ENCODE results near the gene NPBWR2. TPM values are rescaled to one million over a fixed set of nuclear protein-coding genes. Genes with fewer than 3 reads are reported as not detected.

NPBWR2 gene
- total RNA-seq, 4 donors from 2014 or later: not detected

- peaks cover 9% of the 10 kb centered on the region for H3K27me3 ChIP-seq
- no peaks in the 10 kb centered on the region for H3K36me3 ChIP-seq
- H3K9me3 ChIP-seq: no peaks in the 10 kb centered on the region
- no peak overlapping the region for H3K27ac ChIP-seq
- H3K4me3 ChIP-seq: no peak overlapping the region
- ATAC-seq: no peak
- 67% methylated on average over 7 of the region's 18 CpGs; no CpG with 5 or more reads in 1 of the 2 donors for WGBS, 2 donors (ENCODE audit: low coverage in 1 of 2)
- H3K4me1 ChIP-seq: no peaks in the 10 kb centered on the region
- TF ChIP-seq POLR2AphosphoS5 (IDR thresholded peaks at IDR 0.05) (no peak), EP300 (IDR thresholded peaks at IDR 0.05) (no peak), CTCF (IDR thresholded peaks at IDR 0.05) (no peak), POLR2A (IDR thresholded peaks at IDR 0.05) (no peak)
Observed at GRCh38 chr20:64112691-64113443, 5.5 kb upstream of the NPBWR2 start.

GRCh38 chr20:64111841-64112641 lies 4.7 kb upstream of the NPBWR2 start:
- peaks cover 18% of the 10 kb centered on the region for H3K27me3 ChIP-seq
- no peaks in the 10 kb centered on the region for H3K36me3 ChIP-seq
- TF ChIP-seq CTCF (IDR thresholded peaks at IDR 0.05) (no peak), EP300 (IDR thresholded peaks at IDR 0.05) (no peak), POLR2A (IDR thresholded peaks at IDR 0.05) (no peak), POLR2AphosphoS5 (IDR thresholded peaks at IDR 0.05) (no peak)
- 74% methylated on average over 5 of the region's 19 CpGs; no CpG with 5 or more reads in 1 of the 2 donors for WGBS, 2 donors (ENCODE audit: low coverage in 1 of 2)
- no peaks in the 10 kb centered on the region for H3K9me3 ChIP-seq
- no peaks in the 10 kb centered on the region for H3K4me1 ChIP-seq
- no peak for ATAC-seq
- no peak overlapping the region for H3K4me3 ChIP-seq
- H3K27ac ChIP-seq: no peak overlapping the region

GRCh38 chr20:64110411-64111068 lies 3.2 kb upstream of the NPBWR2 start:
- WGBS, 2 donors (ENCODE audit: low coverage in 1 of 2): 60% methylated on average over 2 of the region's 10 CpGs; no CpG with 5 or more reads in 1 of the 2 donors
- ATAC-seq: no peak
- TF ChIP-seq CTCF (IDR thresholded peaks at IDR 0.05) (no peak), POLR2A (IDR thresholded peaks at IDR 0.05) (peak in 1 of 2 donors; percentile 10), POLR2AphosphoS5 (IDR thresholded peaks at IDR 0.05) (no peak), EP300 (IDR thresholded peaks at IDR 0.05) (no peak)

GRCh38 chr20:64109831-64110391 lies 2.5 kb upstream of the NPBWR2 start:
- WGBS, 2 donors (ENCODE audit: low coverage in 1 of 2): no CpG with 5 or more reads among the region's 16 CpGs
- Histone ChIP-seq H3K27ac (no peak overlapping the region), H3K27me3 (peaks cover 35% of the 10 kb centered on the region), H3K4me3 (no peak overlapping the region), H3K9me3 (no peaks in the 10 kb centered on the region), H3K4me1 (no peaks in the 10 kb centered on the region), H3K36me3 (no peaks in the 10 kb centered on the region)
- ATAC-seq: no peak
- TF ChIP-seq CTCF (IDR thresholded peaks at IDR 0.05): no peak
- no peak for TF ChIP-seq POLR2AphosphoS5 (IDR thresholded peaks at IDR 0.05)
- TF ChIP-seq POLR2A (IDR thresholded peaks at IDR 0.05): no peak
- no peak for TF ChIP-seq EP300 (IDR thresholded peaks at IDR 0.05)

More at GRCh38 chr20:64110411-64111068, 3.2 kb upstream of the NPBWR2 start:
- Histone ChIP-seq H3K27me3 (peaks cover 32% of the 10 kb centered on the region), H3K4me1 (no peaks in the 10 kb centered on the region), H3K36me3 (no peaks in the 10 kb centered on the region), H3K27ac (no peak overlapping the region), H3K4me3 (no peak overlapping the region), H3K9me3 (no peaks in the 10 kb centered on the region)
